Cardiac fibroblast (primary cell): Measurements from ENCODE around the gene SSTR3.

ENCODE experiments used
- DNase-seq, 2 donors: peaks; one replicate each; pipeline versions ENCODE4 v3.0.0 to v3.0.0-alpha.2; 2010; ENCODE audit warnings: low read depth in 2 of 2
- H3K4me3 ChIP-seq, 2 donors: replicated peaks in 1 of 2; 1 replicate in 1 of 2; 2 replicates in 1 of 2; pipeline ENCODE4 v1.5.1; 2011; ENCODE audit warnings: low read depth in 2 of 2, low read length in 2 of 2, mild to moderate bottlenecking in 2 of 2, moderate library complexity in 1 of 2
- CTCF ChIP-seq: IDR thresholded peaks from one replicate; pipeline ENCODE4 v1.5.1; 2011; ENCODE audit warnings: low read depth, mild to moderate bottlenecking, low read length, inconsistent platforms

Gene SSTR3

GRCh38 chr22:37230673-37231405, 18.6 kb upstream of the SSTR3 start:
- no peak for TF ChIP-seq CTCF
- DNase-seq, result no peak
- H3K4me3 ChIP-seq, result no peak overlapping the region

- DNase-seq, result peak; percentile 34 to 74
- TF ChIP-seq CTCF, result no peak
- H3K4me3 ChIP-seq, result no peak overlapping the region
Observed at GRCh38 chr22:37229805-37230672, 17.8 kb upstream of the SSTR3 start.

- H3K4me3 ChIP-seq, result no peak overlapping the region
- DNase-seq, result peak; percentile 91 to 92
- TF ChIP-seq CTCF, result no peak
Observed at GRCh38 chr22:37229012-37229804, 16.9 kb upstream of the SSTR3 start.

- no peak overlapping the region for H3K4me3 ChIP-seq
- peak in 1 of 2 donors; percentile 74 for DNase-seq
- TF ChIP-seq CTCF, result no peak
Observed at GRCh38 chr22:37228106-37229011, 16.1 kb upstream of the SSTR3 start.

GRCh38 chr22:37226514-37226913, 14.2 kb upstream of the SSTR3 start:
- no peak for DNase-seq

More at GRCh38 chr22:37226514-37226913, 14.2 kb upstream of the SSTR3 start:
- no peak for TF ChIP-seq CTCF
- no peak overlapping the region for H3K4me3 ChIP-seq
